H9 (cell line): ENCODE data around the gene DEPP1. TPM values are rescaled to one million over a fixed set of nuclear protein-coding genes. Genes with fewer than 3 reads are reported as not detected.

ENCODE experiments used
- DNase-seq: peaks from one replicate; pipeline ENCODE4 v3.0.0-alpha.2; 2017
- H2AFZ ChIP-seq: one replicate; pipeline ENCODE4 v1.6.1; 2013; ENCODE audit warnings: mild to moderate bottlenecking, low read length, control low read depth, moderate library complexity
- H2AK5ac ChIP-seq: 2 replicates; pipeline ENCODE4 v1.6.1; 2013; ENCODE audit warnings: low read length, control low read depth, mixed read lengths; ENCODE audit not compliant: insufficient read length
- H2BK120ac ChIP-seq: one replicate; pipeline ENCODE4 v1.6.1; 2013; ENCODE audit warnings: low read depth, mild to moderate bottlenecking, low read length, control low read depth, inconsistent platforms; ENCODE audit not compliant: poor library complexity, severe bottlenecking
- H2BK12ac ChIP-seq: 2 replicates; pipeline ENCODE4 v1.6.1; 2013; ENCODE audit warnings: low read length, control low read depth, mixed read lengths, low read depth; ENCODE audit not compliant: insufficient read length
- H2BK15ac ChIP-seq: 2 replicates; pipeline ENCODE4 v1.6.1; 2013; ENCODE audit warnings: low read depth, low read length, control low read depth
- H2BK20ac ChIP-seq: one replicate; pipeline ENCODE4 v1.6.1; 2013; ENCODE audit warnings: low read depth, mild to moderate bottlenecking, low read length, control low read depth, inconsistent platforms; ENCODE audit not compliant: poor library complexity, severe bottlenecking
- H2BK5ac ChIP-seq: 2 replicates; pipeline ENCODE4 v1.6.1; 2013; ENCODE audit warnings: low read length, control low read depth, mixed read lengths; ENCODE audit not compliant: insufficient read length
- H3K14ac ChIP-seq: 2 replicates; pipeline ENCODE4 v1.6.1; 2013; ENCODE audit warnings: low read length, control low read depth; ENCODE audit not compliant: insufficient read depth
- H3K18ac ChIP-seq: 2 replicates; pipeline ENCODE4 v1.6.1; 2013; ENCODE audit warnings: low read depth, mild to moderate bottlenecking, mixed read lengths, low read length, control low read depth; ENCODE audit not compliant: insufficient read length
- H3K23ac ChIP-seq: 2 replicates; pipeline ENCODE4 v1.6.1; 2013; ENCODE audit warnings: low read length, control low read depth, mixed read lengths, low read depth; ENCODE audit not compliant: insufficient read length
- H3K23me2 ChIP-seq: 2 replicates; pipeline ENCODE4 v1.6.1; 2013; ENCODE audit warnings: low read depth, mild to moderate bottlenecking, mixed read lengths, low read length, control low read depth; ENCODE audit not compliant: insufficient read length, poor library complexity, severe bottlenecking
- H3K27ac ChIP-seq: 2 replicates; pipeline ENCODE4 v1.5.1; 2013; ENCODE audit warnings: low read length, control low read depth, mixed read lengths, low read depth; ENCODE audit not compliant: insufficient read length
- H3K27me3 ChIP-seq: 2 replicates; pipeline ENCODE4 v1.6.1; 2013; ENCODE audit warnings: low read length, control low read depth, inconsistent platforms; ENCODE audit not compliant: insufficient read depth
- H3K4ac ChIP-seq: 2 replicates; pipeline ENCODE4 v1.6.1; 2013; ENCODE audit warnings: low read depth, mild to moderate bottlenecking, control low read depth, inconsistent platforms, low read length, moderate library complexity
- H3K4me1 ChIP-seq: 2 replicates; pipeline ENCODE4 v1.6.1; 2013; ENCODE audit warnings: low read length, control low read depth, inconsistent platforms; ENCODE audit not compliant: insufficient read depth
- H3K4me2 ChIP-seq: 2 replicates; pipeline ENCODE4 v1.6.1; 2013; ENCODE audit warnings: low read length, control low read depth, mixed read lengths; ENCODE audit not compliant: insufficient read length, insufficient read depth
- H3K56ac ChIP-seq: 2 replicates; pipeline ENCODE4 v1.6.1; 2013; ENCODE audit warnings: low read depth, mild to moderate bottlenecking, mixed read lengths, low read length, control low read depth; ENCODE audit not compliant: insufficient read length
- H3K79me1 ChIP-seq: 2 replicates; pipeline ENCODE4 v1.6.1; 2013; ENCODE audit warnings: low read depth, mild to moderate bottlenecking, moderate library complexity, low read length, control low read depth, inconsistent platforms; ENCODE audit not compliant: insufficient read depth, poor library complexity, severe bottlenecking
- H3K79me2 ChIP-seq: 2 replicates; pipeline ENCODE4 v1.6.1; 2013; ENCODE audit warnings: low read length, control low read depth, inconsistent platforms; ENCODE audit not compliant: insufficient read depth
- H3K9ac ChIP-seq: 2 replicates; pipeline ENCODE4 v1.6.1; 2013; ENCODE audit warnings: low read length, control low read depth, mixed read lengths; ENCODE audit not compliant: insufficient read length; ENCODE audit errors: extremely low read depth
- H3K9me3 ChIP-seq: one replicate; pipeline ENCODE4 v1.6.1; 2013; ENCODE audit warnings: low read depth, low read length, inconsistent platforms; ENCODE audit not compliant: control insufficient read depth
- H3T11ph ChIP-seq: one replicate; pipeline ENCODE4 v1.6.1; 2013; ENCODE audit warnings: mild to moderate bottlenecking, low read length, control low read depth, inconsistent platforms
- H4K20me1 ChIP-seq: one replicate; pipeline ENCODE4 v1.6.1; 2013; ENCODE audit not compliant: control insufficient read depth, insufficient read length, insufficient read depth
- H4K5ac ChIP-seq: 2 replicates; pipeline ENCODE4 v1.6.1; 2013; ENCODE audit warnings: low read depth, mild to moderate bottlenecking, mixed read lengths, low read length, control low read depth; ENCODE audit not compliant: insufficient read length
- H4K8ac ChIP-seq: replicated peaks from 2 replicates; pipeline ENCODE4 v1.6.1; 2013; ENCODE audit warnings: low read length, control low read depth, mixed read lengths, low read depth; ENCODE audit not compliant: insufficient read length
- H4K91ac ChIP-seq: 2 replicates; pipeline ENCODE4 v1.6.1; 2013; ENCODE audit warnings: low read depth, mild to moderate bottlenecking, moderate library complexity, mixed read lengths, low read length, control low read depth; ENCODE audit not compliant: insufficient read length
- H3K27ac Mint-ChIP-seq, 3 experiments: 2 replicates in 2 of 3; 3 replicates in 1 of 3; pipeline ENCODE4 v1.8.0; 2020 to 2021; ENCODE audit warnings: mixed read lengths in 3 of 3, mild to moderate bottlenecking in 1 of 3, moderate library complexity in 1 of 3
- H3K27me3 Mint-ChIP-seq: 2 replicates; pipeline ENCODE4 v1.8.0; 2021; ENCODE audit warnings: low read depth, mild to moderate bottlenecking, moderate library complexity, mixed read lengths
- H3K36me3 Mint-ChIP-seq, 3 experiments: 2 replicates in 2 of 3; 3 replicates in 1 of 3; pipeline ENCODE4 v1.8.0; 2020 to 2021; ENCODE audit warnings: low read depth in 3 of 3, mixed read lengths in 3 of 3; ENCODE audit not compliant: insufficient read depth in 1 of 3
- H3K4me1 Mint-ChIP-seq, 2 experiments: 2 replicates each; pipeline ENCODE4 v1.8.0; 2020; ENCODE audit warnings: mixed read lengths in 2 of 2
- H3K4me3 Mint-ChIP-seq, 2 experiments: 2 replicates in 1 of 2; 3 replicates in 1 of 2; pipeline ENCODE4 v1.8.0; 2020 to 2021; ENCODE audit warnings: mild to moderate bottlenecking in 2 of 2, mixed read lengths in 2 of 2, moderate library complexity in 1 of 2
- H3K9me3 Mint-ChIP-seq, 2 experiments: 2 replicates in 1 of 2; 3 replicates in 1 of 2; pipeline ENCODE4 v1.8.0; 2020; ENCODE audit warnings: mild to moderate bottlenecking in 2 of 2, mixed read lengths in 2 of 2, moderate library complexity in 1 of 2
- WGBS: extraction: QIAGEN DNeasy Blood & Tissue Kit; methylation state at CpG from one replicate; pipeline ENCODE4 v1.1.7; 2013; ENCODE audit warnings: missing lambda C conversion rate, low lambda C conversion rate, mixed read lengths; ENCODE audit not compliant: insufficient read length; ENCODE audit errors: extremely low coverage; 5-methylcytosine and 5-hydroxymethylcytosine counted together
- total RNA-seq: library from RNA; stranded (reverse); gene quantifications from 2 replicates; pipeline ENCODE4 v1.2.1, GENCODE V29; 2021
- TF ChIP-seq, protein P1 (sequence below): fragments of 200-600 bp; sonication (generic); conservative IDR thresholded peaks from 3 replicates; pipeline ENCODE4 v1.8.0; 2021; ENCODE audit warnings: antibody characterized with exemption, mild to moderate bottlenecking

Gene DEPP1
- total RNA-seq, 1 experiment from 2014 or later: 2.4 TPM

DNA sequence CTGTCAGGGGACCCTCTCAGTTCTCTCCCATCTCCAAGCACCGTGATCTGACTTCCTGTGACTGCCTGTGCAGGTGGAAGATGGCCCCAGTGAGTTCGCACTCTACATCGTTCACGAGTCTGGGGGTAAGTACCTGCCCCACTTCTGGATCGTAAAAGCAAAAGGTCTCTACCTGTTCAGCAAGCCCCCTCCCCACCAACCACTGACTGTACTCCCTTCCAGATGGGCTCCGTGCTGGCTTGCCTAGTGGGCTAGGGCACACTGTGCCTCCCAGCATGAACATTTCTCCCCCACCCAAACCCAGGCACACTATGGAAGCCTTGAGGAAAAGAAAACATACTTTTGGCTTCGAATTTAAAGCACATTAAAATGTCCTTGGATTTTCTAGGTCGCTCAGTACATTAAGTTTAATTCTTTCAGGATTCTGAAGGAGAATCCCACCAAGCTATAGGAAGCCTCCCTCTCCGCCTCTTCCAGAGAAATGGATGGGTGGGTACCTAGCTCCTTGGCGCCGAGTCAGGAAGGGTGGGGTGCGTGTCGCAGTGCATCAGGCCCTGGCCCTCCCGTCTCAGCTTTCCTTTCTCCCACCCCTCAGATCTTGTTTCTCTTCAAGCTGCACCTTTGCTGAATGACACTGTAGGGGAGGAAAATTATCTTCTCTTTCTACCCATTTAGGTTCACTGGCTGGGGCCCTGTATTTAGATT, 11.1 kb upstream of the DEPP1 start:
- peak; percentile 22 for DNase-seq
- H3K79me2 ChIP-seq: no peaks in the 10 kb centered on the region
- H2BK15ac ChIP-seq: no peak overlapping the region
- no peak overlapping the region for H3T11ph ChIP-seq
- H4K5ac ChIP-seq: no peak overlapping the region
- H2BK5ac ChIP-seq: no peak overlapping the region
- H3K9ac ChIP-seq: no peak overlapping the region
- Mint-ChIP-seq H3K27me3 (peaks cover 3% of the 10 kb centered on the region), H3K36me3 (peaks cover 7 to 23% (median 11%) of the 10 kb centered on the region in 3 experiments; a peak in 6 of 7 replicates), H3K27ac (peak overlapping the region; percentile 56 to 96 (median 94)), H3K4me3 (peak overlapping the region; percentile 31 to 52), H3K9me3 (no peaks in the 10 kb centered on the region; a peak in 2 of 5 replicates), H3K4me1 (peaks cover 86 to 91% of the 10 kb centered on the region in 2 experiments)
- no peak overlapping the region for H2AK5ac ChIP-seq
- H4K91ac ChIP-seq: no peak overlapping the region
- H3K4me2 ChIP-seq: peak overlapping the region; percentile 5
- no peaks in the 10 kb centered on the region for H3K23me2 ChIP-seq
- H3K23ac ChIP-seq: no peak overlapping the region
- peaks cover 12% of the 10 kb centered on the region; the same call in 1 of the 2 replicates for H3K4me1 ChIP-seq
- peak overlapping the region; percentile 22 for H3K18ac ChIP-seq
- no peak overlapping the region for H2BK12ac ChIP-seq
- H4K8ac ChIP-seq: no peak overlapping the region
- no peaks in the 10 kb centered on the region for H3K9me3 ChIP-seq
- no CpG with 5 or more reads among the region's 14 CpGs for WGBS
- H3K4ac ChIP-seq: no peak overlapping the region
- no peaks in the 10 kb centered on the region for H4K20me1 ChIP-seq
- no peak overlapping the region for H3K56ac ChIP-seq
- H2AFZ ChIP-seq: no peak overlapping the region
- no peaks in the 10 kb centered on the region for H3K79me1 ChIP-seq
- H2BK20ac ChIP-seq: no peak overlapping the region
- no peak overlapping the region for H2BK120ac ChIP-seq
- H3K27me3 ChIP-seq: no peaks in the 10 kb centered on the region
- no peak overlapping the region for H3K27ac ChIP-seq
- 0 out of 2 replicates have a peak overlapping the region, but pooled peaks have one; percentile 22 for H3K14ac ChIP-seq
- TF ChIP-seq, protein P1, sequence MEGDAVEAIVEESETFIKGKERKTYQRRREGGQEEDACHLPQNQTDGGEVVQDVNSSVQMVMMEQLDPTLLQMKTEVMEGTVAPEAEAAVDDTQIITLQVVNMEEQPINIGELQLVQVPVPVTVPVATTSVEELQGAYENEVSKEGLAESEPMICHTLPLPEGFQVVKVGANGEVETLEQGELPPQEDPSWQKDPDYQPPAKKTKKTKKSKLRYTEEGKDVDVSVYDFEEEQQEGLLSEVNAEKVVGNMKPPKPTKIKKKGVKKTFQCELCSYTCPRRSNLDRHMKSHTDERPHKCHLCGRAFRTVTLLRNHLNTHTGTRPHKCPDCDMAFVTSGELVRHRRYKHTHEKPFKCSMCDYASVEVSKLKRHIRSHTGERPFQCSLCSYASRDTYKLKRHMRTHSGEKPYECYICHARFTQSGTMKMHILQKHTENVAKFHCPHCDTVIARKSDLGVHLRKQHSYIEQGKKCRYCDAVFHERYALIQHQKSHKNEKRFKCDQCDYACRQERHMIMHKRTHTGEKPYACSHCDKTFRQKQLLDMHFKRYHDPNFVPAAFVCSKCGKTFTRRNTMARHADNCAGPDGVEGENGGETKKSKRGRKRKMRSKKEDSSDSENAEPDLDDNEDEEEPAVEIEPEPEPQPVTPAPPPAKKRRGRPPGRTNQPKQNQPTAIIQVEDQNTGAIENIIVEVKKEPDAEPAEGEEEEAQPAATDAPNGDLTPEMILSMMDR: no peak
